ENCODE data around the gene CDHR1.
A peak's percentile ranks its signal among the peaks of the same experiment; 100 is the strongest.
"Not testable (repeated sequence)": the region's sequence is repeated elsewhere in the genome, so short reads cannot be mapped to it uniquely, and the experiment has no call there.

The CDHR1 gene

GRCh38 chr10:84194424-84195043 lies at the start of gene CDHR1:
TSS of gene CDHR1 (plus strand) at chr10:84194537. CDS start at chr10:84194761, 224 bp downstream.
- DNase-seq (ENCODE audit: low spot score) (peak; percentile 44), FAIRE-seq (no peak)

DNA sequence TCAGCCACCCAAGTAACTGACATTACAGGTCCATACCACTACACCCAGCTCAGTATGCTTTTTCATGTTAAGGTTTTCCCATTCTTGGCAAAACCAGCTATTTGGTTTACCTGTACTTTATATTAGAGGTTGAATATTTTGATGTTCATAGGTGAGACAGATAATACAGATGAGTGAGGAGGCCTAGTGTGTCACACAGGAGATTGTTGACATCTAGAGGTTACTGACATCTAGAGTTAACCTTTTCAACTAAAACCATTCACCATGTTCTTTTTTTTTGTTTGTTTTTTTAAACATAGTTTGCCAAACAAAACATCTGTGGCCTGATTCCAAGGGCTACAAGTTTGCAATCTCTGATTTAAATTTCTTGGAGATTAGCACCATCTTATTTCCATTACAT lies 47.0 kb upstream of the CDHR1 start:
- DNase-seq (ENCODE audit: low spot score) (no peak), FAIRE-seq (no peak)

- peak; percentile 87 for FAIRE-seq
- peak; percentile 38 for DNase-seq (ENCODE audit: low spot score)
Observed at GRCh38 chr10:84148006-84148597, 46.2 kb upstream of the CDHR1 start.

DNA sequence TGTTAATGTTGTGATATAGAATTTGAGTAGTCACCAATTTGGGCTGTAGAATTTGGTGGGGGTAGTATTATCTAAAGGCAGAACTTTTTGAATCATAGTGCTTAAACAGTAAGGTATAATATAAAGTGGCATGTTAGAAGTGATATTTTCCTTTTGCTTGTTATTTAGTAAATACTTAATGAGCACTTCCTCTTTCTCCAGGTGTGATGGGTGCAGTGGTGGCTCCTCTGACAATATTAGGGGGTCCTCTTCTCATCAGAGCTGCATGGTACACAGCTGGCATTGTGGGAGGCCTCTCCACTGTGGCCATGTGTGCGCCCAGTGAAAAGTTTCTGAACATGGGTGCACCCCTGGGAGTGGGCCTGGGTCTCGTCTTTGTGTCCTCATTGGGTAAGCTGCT lies 44.5 kb upstream of the CDHR1 start:
- DNase-seq (ENCODE audit: low spot score) (no peak), FAIRE-seq (no peak)

DNA sequence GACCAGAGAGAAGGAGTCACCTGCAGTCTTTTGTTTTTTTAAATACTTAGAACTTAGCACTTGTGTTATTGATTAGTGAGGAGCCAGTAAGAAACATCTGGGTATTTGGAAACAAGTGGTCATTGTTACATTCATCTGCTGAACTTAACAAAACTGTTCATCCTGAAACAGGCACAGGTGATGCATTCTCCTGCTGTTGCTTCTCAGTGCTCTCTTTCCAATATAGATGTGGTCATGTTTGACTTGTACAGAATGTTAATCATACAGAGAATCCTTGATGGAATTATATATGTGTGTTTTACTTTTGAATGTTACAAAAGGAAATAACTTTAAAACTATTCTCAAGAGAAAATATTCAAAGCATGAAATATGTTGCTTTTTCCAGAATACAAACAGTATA lies 41.6 kb upstream of the CDHR1 start:
- DNase-seq (ENCODE audit: low spot score) (no peak), FAIRE-seq (no peak)

DNA sequence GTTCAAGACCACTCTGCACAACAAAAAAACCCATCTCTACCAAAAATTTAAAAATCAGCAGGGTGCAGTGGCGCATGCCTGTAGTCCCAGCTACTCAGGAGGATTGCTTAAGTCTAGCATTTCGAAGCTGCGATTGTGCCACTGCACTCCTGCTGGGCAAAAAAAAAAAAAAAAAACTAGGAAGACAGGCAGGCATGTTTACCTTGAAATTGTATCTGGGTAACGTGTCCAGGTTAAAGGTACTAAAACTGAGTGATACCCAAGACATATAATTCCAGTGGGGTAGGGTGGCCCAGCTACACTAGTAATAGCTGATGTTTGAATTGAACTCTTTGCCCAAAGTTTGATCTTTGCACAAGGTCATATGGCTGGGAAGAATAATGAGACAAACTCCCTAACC lies 38.8 kb upstream of the CDHR1 start:
- no peak for FAIRE-seq
- no peak for DNase-seq (ENCODE audit: low spot score)

DNA sequence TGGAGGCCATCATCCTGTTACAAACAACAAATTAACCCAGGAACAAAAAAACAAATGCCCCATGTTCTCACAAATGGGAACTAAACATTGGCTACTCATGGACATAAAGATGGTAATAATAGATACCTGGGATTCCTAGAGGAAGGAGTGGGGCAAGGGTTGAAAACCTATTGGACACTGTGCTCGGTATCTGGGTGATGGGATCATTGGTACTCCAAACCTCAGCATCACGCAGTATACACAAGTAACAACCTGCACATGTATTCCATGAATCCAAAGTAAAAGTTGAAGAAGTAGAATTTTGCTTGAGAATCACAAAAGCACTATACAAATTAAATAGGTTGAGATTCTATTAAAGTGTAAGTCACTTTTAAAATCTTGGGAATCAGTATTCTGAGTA lies 38.3 kb upstream of the CDHR1 start:
- FAIRE-seq, result no peak
- DNase-seq (ENCODE audit: low spot score), result no peak

GRCh38 chr10:84156768-84157167 lies 37.6 kb upstream of the CDHR1 start:
- DNase-seq (ENCODE audit: low spot score) (peak; percentile 75), FAIRE-seq (peak; percentile 66)

DNA sequence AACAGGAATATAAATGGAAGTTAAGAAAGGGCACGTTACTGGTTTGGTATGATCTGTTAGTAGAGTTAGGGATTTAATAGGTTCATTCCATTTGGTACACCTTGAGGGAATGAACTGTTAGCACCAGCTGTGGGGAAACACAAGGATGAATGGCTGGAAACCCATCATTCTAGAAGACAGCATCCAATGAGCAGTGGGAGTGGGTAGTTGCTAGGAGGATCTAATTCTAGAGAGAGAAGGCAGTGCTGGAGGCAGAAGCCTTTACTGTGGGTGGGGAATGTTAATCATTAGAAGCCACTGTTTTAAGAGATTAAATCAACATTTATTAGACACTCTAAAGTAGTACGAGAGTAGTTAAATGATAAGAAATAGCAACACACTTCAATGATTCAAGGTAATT lies 36.3 kb upstream of the CDHR1 start:
- no peak for DNase-seq (ENCODE audit: low spot score)
- FAIRE-seq, result no peak

GRCh38 chr10:84158550-84158949 lies 35.8 kb upstream of the CDHR1 start:
- no peak for DNase-seq (ENCODE audit: low spot score)
- no peak for FAIRE-seq

- DNase-seq (ENCODE audit: low spot score) (no peak), FAIRE-seq (no peak)
Observed at GRCh38 chr10:84159076-84159685, 35.2 kb upstream of the CDHR1 start.

DNA sequence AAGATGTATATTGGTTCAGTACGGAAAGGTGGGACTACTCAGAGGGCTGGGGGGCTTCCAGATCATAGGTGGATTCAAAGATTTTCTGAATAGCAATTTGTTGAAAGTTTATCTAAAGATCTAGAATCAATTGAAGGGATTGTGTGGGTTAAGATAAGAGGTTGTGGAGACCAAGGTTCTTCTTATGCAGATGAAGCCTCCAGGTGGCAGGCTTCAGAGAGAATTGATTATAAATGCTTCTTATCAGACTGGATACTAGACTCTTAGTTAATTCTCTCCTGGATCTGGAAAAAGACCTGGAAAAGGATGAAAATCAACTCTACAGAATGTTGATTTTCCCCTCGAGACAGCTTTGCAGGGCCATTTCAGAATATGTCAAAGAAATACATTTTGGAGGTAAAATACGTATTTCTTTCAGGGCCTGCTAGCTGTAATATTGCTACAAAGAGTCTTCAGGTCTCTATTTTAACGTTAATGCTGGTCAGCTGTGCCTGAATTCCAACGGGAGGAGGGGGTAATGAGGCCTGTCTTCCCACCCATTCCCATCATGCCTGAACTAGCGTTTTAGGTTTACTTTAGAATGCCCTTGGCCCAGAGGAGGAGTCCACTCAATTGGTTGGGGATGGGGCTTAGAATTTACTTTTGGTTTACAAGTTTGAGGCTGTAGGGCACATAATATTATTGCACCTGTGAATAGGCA lies 33.5 kb upstream of the CDHR1 start:
- FAIRE-seq (no peak), DNase-seq (ENCODE audit: low spot score) (no peak)

- FAIRE-seq (no peak), DNase-seq (ENCODE audit: low spot score) (no peak)
Observed at GRCh38 chr10:84163996-84164395, 30.3 kb upstream of the CDHR1 start.

DNA sequence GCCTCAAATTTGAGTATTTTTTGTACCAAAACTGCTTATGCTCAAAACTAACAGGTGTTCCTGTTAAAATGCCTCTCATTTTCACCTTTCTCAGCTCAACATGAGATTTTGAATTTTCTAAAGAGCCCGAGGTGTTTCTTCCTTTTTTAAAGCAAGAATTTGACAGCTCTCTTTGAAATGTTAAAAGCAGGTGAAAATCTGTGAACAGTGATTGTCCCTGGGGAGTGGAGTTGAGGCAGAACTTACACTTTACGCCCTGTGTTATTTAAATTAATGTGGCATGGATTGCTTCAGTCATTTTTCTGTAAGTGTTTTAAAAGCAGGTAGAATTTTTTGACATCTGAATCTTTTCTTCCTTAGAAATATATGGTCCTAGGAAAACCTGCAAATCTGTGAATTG lies 29.9 kb upstream of the CDHR1 start:
- DNase-seq (ENCODE audit: low spot score) (no peak), FAIRE-seq (no peak)

DNA sequence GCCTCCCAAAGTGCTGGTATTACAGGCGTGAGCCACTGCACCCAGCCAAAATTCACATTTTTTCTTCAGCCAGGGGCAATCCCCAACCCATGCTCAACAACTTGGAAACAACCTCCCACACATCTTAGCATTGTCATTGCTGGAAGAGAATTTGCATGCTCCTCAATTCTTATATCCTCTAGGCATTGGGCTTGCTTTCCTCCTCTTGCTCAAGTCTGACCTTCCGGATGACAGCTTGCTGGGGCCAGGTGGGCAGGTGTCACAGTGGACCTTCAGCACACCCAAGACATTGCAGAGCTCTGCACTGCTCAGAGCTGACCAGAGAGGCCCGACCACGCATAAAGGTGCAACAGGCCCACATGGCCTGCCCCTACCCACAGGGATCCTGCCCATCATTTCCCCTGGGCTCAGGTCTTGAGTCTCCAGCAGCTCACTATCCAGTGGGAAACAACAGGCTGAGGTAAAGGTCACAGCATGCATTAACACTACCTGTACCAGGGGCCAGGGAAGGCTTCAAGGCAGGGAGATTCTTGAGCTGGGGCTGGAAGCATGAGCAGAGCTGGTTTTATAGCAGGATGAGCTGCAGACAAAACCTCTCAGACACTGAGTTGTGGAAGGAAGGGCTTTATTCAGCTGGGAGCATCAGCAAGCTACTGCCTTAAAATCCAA lies 27.6 kb upstream of the CDHR1 start:
- FAIRE-seq (no peak), DNase-seq (ENCODE audit: low spot score) (no peak)

DNA sequence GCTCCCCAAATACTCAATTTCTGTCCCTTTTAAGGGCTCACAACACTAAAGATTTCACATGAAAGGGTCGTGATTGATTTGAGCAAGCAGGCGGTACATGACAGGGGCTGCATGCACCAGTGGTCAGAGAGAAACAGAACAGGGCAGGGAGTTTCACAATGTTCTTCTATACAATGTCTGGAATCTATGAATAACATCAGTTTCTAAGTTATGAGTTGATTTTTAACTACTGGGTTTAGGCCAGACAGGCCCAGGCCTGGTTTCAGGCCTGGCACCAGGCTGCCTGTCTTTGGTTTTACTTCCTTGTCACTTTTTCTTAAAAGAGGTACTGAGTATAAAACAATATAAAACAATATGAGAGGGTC lies 27.1 kb upstream of the CDHR1 start:
- peak; percentile 94 for FAIRE-seq
- DNase-seq (ENCODE audit: low spot score), result peak; percentile 27

DNA sequence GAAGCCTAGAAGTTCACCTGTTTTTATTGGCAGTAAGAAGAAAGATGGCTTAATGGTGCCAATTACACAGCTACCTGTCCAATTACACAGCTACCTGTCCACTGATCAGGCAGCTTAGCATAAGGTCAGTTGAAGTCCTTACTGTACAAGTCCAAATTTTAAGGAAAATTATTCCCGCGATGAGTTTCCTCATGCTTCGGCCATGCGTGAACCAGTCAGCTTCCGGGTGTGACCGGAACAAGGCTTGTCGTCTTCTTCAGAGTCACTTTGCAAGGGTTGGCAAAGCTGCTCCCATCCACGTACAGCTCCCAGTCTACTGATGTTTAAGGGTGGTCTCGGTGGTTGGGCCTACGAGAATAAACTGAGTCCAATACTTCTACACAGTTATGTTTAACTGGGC lies 26.0 kb upstream of the CDHR1 start:
- FAIRE-seq; DNase-seq (ENCODE audit: low spot score): not testable (repeated sequence)

DNA sequence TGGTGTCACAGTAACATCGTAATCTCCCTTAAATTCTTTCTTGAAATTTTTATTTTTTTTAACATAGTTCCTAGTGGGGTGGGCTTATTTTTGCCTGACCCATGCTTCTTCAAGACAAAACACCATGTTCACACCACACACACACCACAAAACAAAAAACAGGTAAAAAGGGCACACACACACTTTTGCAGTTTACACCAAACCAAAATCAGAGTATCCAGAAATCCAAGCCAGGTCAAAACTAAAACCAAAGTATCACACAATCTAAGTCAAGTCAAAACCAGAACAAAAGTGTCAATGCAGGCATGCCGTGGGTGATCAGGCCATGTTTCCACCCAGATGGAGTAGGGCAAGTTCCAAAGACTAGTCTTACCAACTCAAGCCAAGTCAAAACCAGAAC lies 23.1 kb upstream of the CDHR1 start:
- not testable (repeated sequence) for DNase-seq (ENCODE audit: low spot score); FAIRE-seq

DNA sequence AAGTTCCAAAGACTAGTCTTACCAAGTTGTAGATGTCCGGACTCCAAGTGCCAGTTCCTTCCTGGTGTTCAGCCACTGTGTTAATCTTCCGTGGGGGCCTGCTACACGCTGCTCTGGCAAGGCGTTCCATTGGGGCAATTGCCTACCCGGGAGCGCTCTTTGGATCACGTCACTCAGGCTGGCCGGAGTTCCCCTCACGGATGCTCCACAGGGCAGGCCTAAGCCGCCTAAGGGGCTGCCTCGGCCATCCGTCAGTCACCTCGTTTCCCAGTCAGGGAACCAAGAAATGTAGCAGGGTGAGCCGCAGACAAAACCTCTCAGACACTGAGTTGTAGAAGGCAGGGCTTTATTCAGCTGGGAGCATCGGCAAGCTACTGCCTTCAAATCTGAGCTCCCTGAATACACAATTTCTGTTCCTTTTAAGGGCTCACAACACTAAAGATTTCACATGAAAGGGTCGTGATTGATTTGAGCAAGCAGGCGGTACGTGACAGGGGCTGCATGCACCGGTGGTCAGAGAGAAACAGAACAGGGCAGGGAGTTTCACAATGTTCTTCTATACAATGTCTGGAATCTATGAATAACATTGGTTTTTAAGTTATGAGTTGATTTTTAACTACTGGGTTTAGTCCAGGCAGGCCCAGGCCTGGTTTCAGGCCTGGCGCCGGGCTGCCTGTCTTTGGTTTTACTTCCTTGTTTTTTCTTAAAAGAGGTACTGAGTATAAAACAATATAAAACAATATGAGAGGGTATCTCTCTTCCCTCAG lies 22.5 kb upstream of the CDHR1 start:
- DNase-seq (ENCODE audit: low spot score) (peak; percentile 88), FAIRE-seq (peak; percentile 89)

- FAIRE-seq (peak; percentile 14), DNase-seq (ENCODE audit: low spot score) (peak; percentile 64)
Observed at GRCh38 chr10:84172467-84173356, 21.6 kb upstream of the CDHR1 start.

All from RCC 7860 (cell line).